H9 (cell line): Measurements from ENCODE around the gene TMCC1. TPM values are rescaled to one million over a fixed set of nuclear protein-coding genes. Genes with fewer than 3 reads are reported as not detected.

ENCODE experiments used
- DNase-seq: peaks from one replicate; pipeline ENCODE4 v3.0.0-alpha.2; 2017
- H2AFZ ChIP-seq: one replicate; pipeline ENCODE4 v1.6.1; 2013; ENCODE audit warnings: mild to moderate bottlenecking, low read length, control low read depth, moderate library complexity
- H2AK5ac ChIP-seq: 2 replicates; pipeline ENCODE4 v1.6.1; 2013; ENCODE audit warnings: low read length, control low read depth, mixed read lengths; ENCODE audit not compliant: insufficient read length
- H2BK120ac ChIP-seq: one replicate; pipeline ENCODE4 v1.6.1; 2013; ENCODE audit warnings: low read depth, mild to moderate bottlenecking, low read length, control low read depth, inconsistent platforms; ENCODE audit not compliant: poor library complexity, severe bottlenecking
- H2BK12ac ChIP-seq: 2 replicates; pipeline ENCODE4 v1.6.1; 2013; ENCODE audit warnings: low read length, control low read depth, mixed read lengths, low read depth; ENCODE audit not compliant: insufficient read length
- H2BK15ac ChIP-seq: 2 replicates; pipeline ENCODE4 v1.6.1; 2013; ENCODE audit warnings: low read depth, low read length, control low read depth
- H2BK20ac ChIP-seq: one replicate; pipeline ENCODE4 v1.6.1; 2013; ENCODE audit warnings: low read depth, mild to moderate bottlenecking, low read length, control low read depth, inconsistent platforms; ENCODE audit not compliant: poor library complexity, severe bottlenecking
- H2BK5ac ChIP-seq: 2 replicates; pipeline ENCODE4 v1.6.1; 2013; ENCODE audit warnings: low read length, control low read depth, mixed read lengths; ENCODE audit not compliant: insufficient read length
- H3K14ac ChIP-seq: 2 replicates; pipeline ENCODE4 v1.6.1; 2013; ENCODE audit warnings: low read length, control low read depth; ENCODE audit not compliant: insufficient read depth
- H3K18ac ChIP-seq: 2 replicates; pipeline ENCODE4 v1.6.1; 2013; ENCODE audit warnings: low read depth, mild to moderate bottlenecking, mixed read lengths, low read length, control low read depth; ENCODE audit not compliant: insufficient read length
- H3K23ac ChIP-seq: 2 replicates; pipeline ENCODE4 v1.6.1; 2013; ENCODE audit warnings: low read length, control low read depth, mixed read lengths, low read depth; ENCODE audit not compliant: insufficient read length
- H3K23me2 ChIP-seq: 2 replicates; pipeline ENCODE4 v1.6.1; 2013; ENCODE audit warnings: low read depth, mild to moderate bottlenecking, mixed read lengths, low read length, control low read depth; ENCODE audit not compliant: insufficient read length, poor library complexity, severe bottlenecking
- H3K27ac ChIP-seq: 2 replicates; pipeline ENCODE4 v1.5.1; 2013; ENCODE audit warnings: low read length, control low read depth, mixed read lengths, low read depth; ENCODE audit not compliant: insufficient read length
- H3K27me3 ChIP-seq: 2 replicates; pipeline ENCODE4 v1.6.1; 2013; ENCODE audit warnings: low read length, control low read depth, inconsistent platforms; ENCODE audit not compliant: insufficient read depth
- H3K4ac ChIP-seq: 2 replicates; pipeline ENCODE4 v1.6.1; 2013; ENCODE audit warnings: low read depth, mild to moderate bottlenecking, control low read depth, inconsistent platforms, low read length, moderate library complexity
- H3K4me1 ChIP-seq: 2 replicates; pipeline ENCODE4 v1.6.1; 2013; ENCODE audit warnings: low read length, control low read depth, inconsistent platforms; ENCODE audit not compliant: insufficient read depth
- H3K4me2 ChIP-seq: 2 replicates; pipeline ENCODE4 v1.6.1; 2013; ENCODE audit warnings: low read length, control low read depth, mixed read lengths; ENCODE audit not compliant: insufficient read length, insufficient read depth
- H3K56ac ChIP-seq: 2 replicates; pipeline ENCODE4 v1.6.1; 2013; ENCODE audit warnings: low read depth, mild to moderate bottlenecking, mixed read lengths, low read length, control low read depth; ENCODE audit not compliant: insufficient read length
- H3K79me1 ChIP-seq: 2 replicates; pipeline ENCODE4 v1.6.1; 2013; ENCODE audit warnings: low read depth, mild to moderate bottlenecking, moderate library complexity, low read length, control low read depth, inconsistent platforms; ENCODE audit not compliant: insufficient read depth, poor library complexity, severe bottlenecking
- H3K79me2 ChIP-seq: 2 replicates; pipeline ENCODE4 v1.6.1; 2013; ENCODE audit warnings: low read length, control low read depth, inconsistent platforms; ENCODE audit not compliant: insufficient read depth
- H3K9ac ChIP-seq: 2 replicates; pipeline ENCODE4 v1.6.1; 2013; ENCODE audit warnings: low read length, control low read depth, mixed read lengths; ENCODE audit not compliant: insufficient read length; ENCODE audit errors: extremely low read depth
- H3K9me3 ChIP-seq: one replicate; pipeline ENCODE4 v1.6.1; 2013; ENCODE audit warnings: low read depth, low read length, inconsistent platforms; ENCODE audit not compliant: control insufficient read depth
- H3T11ph ChIP-seq: one replicate; pipeline ENCODE4 v1.6.1; 2013; ENCODE audit warnings: mild to moderate bottlenecking, low read length, control low read depth, inconsistent platforms
- H4K20me1 ChIP-seq: one replicate; pipeline ENCODE4 v1.6.1; 2013; ENCODE audit not compliant: control insufficient read depth, insufficient read length, insufficient read depth
- H4K5ac ChIP-seq: 2 replicates; pipeline ENCODE4 v1.6.1; 2013; ENCODE audit warnings: low read depth, mild to moderate bottlenecking, mixed read lengths, low read length, control low read depth; ENCODE audit not compliant: insufficient read length
- H4K8ac ChIP-seq: replicated peaks from 2 replicates; pipeline ENCODE4 v1.6.1; 2013; ENCODE audit warnings: low read length, control low read depth, mixed read lengths, low read depth; ENCODE audit not compliant: insufficient read length
- H4K91ac ChIP-seq: 2 replicates; pipeline ENCODE4 v1.6.1; 2013; ENCODE audit warnings: low read depth, mild to moderate bottlenecking, moderate library complexity, mixed read lengths, low read length, control low read depth; ENCODE audit not compliant: insufficient read length
- H3K27ac Mint-ChIP-seq, 3 experiments: 2 replicates in 2 of 3; 3 replicates in 1 of 3; pipeline ENCODE4 v1.8.0; 2020 to 2021; ENCODE audit warnings: mixed read lengths in 3 of 3, mild to moderate bottlenecking in 1 of 3, moderate library complexity in 1 of 3
- H3K27me3 Mint-ChIP-seq: 2 replicates; pipeline ENCODE4 v1.8.0; 2021; ENCODE audit warnings: low read depth, mild to moderate bottlenecking, moderate library complexity, mixed read lengths
- H3K36me3 Mint-ChIP-seq, 3 experiments: 2 replicates in 2 of 3; 3 replicates in 1 of 3; pipeline ENCODE4 v1.8.0; 2020 to 2021; ENCODE audit warnings: low read depth in 3 of 3, mixed read lengths in 3 of 3; ENCODE audit not compliant: insufficient read depth in 1 of 3
- H3K4me1 Mint-ChIP-seq, 2 experiments: 2 replicates each; pipeline ENCODE4 v1.8.0; 2020; ENCODE audit warnings: mixed read lengths in 2 of 2
- H3K4me3 Mint-ChIP-seq, 2 experiments: 2 replicates in 1 of 2; 3 replicates in 1 of 2; pipeline ENCODE4 v1.8.0; 2020 to 2021; ENCODE audit warnings: mild to moderate bottlenecking in 2 of 2, mixed read lengths in 2 of 2, moderate library complexity in 1 of 2
- H3K9me3 Mint-ChIP-seq, 2 experiments: 2 replicates in 1 of 2; 3 replicates in 1 of 2; pipeline ENCODE4 v1.8.0; 2020; ENCODE audit warnings: mild to moderate bottlenecking in 2 of 2, mixed read lengths in 2 of 2, moderate library complexity in 1 of 2
- WGBS: extraction: QIAGEN DNeasy Blood & Tissue Kit; methylation state at CpG from one replicate; pipeline ENCODE4 v1.1.7; 2013; ENCODE audit warnings: missing lambda C conversion rate, low lambda C conversion rate, mixed read lengths; ENCODE audit not compliant: insufficient read length; ENCODE audit errors: extremely low coverage; 5-methylcytosine and 5-hydroxymethylcytosine counted together
- total RNA-seq: library from RNA; stranded (reverse); gene quantifications from 2 replicates; pipeline ENCODE4 v1.2.1, GENCODE V29; 2021
- TF ChIP-seq, protein P1 (sequence below): fragments of 200-600 bp; sonication (generic); conservative IDR thresholded peaks from 3 replicates; pipeline ENCODE4 v1.8.0; 2021; ENCODE audit warnings: antibody characterized with exemption, mild to moderate bottlenecking

Gene TMCC1
- total RNA-seq, 1 experiment from 2014 or later, result 24.4 TPM

DNA sequence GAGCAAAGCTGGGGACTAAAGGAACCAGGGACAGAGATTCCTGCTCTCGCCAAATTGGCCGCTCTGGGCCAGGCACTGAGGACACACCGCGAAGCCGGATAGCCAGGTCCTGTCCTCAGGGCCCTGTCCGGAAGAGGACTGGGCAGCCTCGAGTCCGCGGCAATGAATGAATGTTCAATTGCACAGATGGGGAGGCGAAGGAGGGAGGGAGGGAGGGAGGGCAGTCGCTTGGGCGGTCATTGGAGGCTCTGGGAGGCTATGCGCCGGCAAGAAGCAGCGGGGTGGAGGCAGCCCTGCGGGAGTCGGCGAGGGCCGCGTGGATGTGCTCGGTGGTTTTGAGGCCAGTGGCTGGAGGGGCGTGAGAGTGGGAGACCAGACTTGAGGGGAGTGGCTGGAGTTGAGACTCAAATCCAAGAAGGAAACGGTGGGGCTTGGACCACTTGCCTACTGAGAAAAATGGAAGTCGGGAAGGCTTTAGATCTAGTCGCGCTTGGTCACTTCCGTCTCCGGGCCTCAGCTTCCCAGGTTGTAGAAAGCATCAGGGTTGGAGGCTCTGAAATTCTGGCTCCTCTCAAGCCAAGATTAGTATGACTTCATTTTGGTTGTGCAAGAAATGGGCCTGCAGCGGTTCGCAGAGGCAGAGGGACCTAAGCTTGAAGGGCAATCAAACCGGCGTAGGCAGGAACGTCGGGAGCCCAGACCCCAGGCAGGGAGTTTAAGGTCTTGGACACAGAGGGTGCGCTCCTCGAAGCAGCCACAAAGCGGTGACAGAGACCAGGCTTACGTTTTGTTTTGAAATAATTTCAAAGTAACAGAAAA is 266.0 kb downstream of the TMCC1 start:
- Histone ChIP-seq H3K4me2 (peak overlapping the region; percentile 54), H2AFZ (peak overlapping the region; percentile 71), H4K5ac (no peak overlapping the region), H3K27me3 (no peaks in the 10 kb centered on the region), H3K18ac (peak overlapping the region; percentile 63), H3K9me3 (no peaks in the 10 kb centered on the region), H3K9ac (peak overlapping the region; percentile 50), H2BK15ac (no peak overlapping the region), H3K4ac (no peak overlapping the region), H3K23ac (no peak overlapping the region), H2BK12ac (no peak overlapping the region), H3K27ac (peak overlapping the region; percentile 3), H3K4me1 (peaks cover 6% of the 10 kb centered on the region; the same call in 1 of the 2 replicates), H3K23me2 (peaks cover 8% of the 10 kb centered on the region), H2AK5ac (no peak overlapping the region), H4K20me1 (no peaks in the 10 kb centered on the region), H2BK120ac (no peak overlapping the region), H3K79me1 (no peaks in the 10 kb centered on the region), H3K14ac (peak overlapping the region; percentile 53), H3T11ph (no peak overlapping the region), H2BK5ac (no peak overlapping the region), H2BK20ac (no peak overlapping the region), H4K8ac (no peak overlapping the region), H3K79me2 (no peaks in the 10 kb centered on the region), H3K56ac (no peak overlapping the region), H4K91ac (no peak overlapping the region)
- Mint-ChIP-seq H3K9me3 (no peaks in the 10 kb centered on the region; a peak in 1 of 5 replicates), H3K36me3 (no peaks in the 10 kb centered on the region; a peak in 1 of 7 replicates), H3K4me3 (peak overlapping the region; percentile 91 to 94), H3K27ac (peak overlapping the region; percentile 71 to 97 (median 93); a peak in 6 of 7 replicates), H3K27me3 (no peaks in the 10 kb centered on the region), H3K4me1 (peaks cover 17 to 23% of the 10 kb centered on the region in 2 experiments)
- TF ChIP-seq, protein P1, sequence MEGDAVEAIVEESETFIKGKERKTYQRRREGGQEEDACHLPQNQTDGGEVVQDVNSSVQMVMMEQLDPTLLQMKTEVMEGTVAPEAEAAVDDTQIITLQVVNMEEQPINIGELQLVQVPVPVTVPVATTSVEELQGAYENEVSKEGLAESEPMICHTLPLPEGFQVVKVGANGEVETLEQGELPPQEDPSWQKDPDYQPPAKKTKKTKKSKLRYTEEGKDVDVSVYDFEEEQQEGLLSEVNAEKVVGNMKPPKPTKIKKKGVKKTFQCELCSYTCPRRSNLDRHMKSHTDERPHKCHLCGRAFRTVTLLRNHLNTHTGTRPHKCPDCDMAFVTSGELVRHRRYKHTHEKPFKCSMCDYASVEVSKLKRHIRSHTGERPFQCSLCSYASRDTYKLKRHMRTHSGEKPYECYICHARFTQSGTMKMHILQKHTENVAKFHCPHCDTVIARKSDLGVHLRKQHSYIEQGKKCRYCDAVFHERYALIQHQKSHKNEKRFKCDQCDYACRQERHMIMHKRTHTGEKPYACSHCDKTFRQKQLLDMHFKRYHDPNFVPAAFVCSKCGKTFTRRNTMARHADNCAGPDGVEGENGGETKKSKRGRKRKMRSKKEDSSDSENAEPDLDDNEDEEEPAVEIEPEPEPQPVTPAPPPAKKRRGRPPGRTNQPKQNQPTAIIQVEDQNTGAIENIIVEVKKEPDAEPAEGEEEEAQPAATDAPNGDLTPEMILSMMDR, result peak; percentile 91
- DNase-seq, result peak; percentile 86
- WGBS, result no CpG with 5 or more reads among the region's 38 CpGs
